ENCODE data around the gene HHEX. TPM values are rescaled to one million over a fixed set of nuclear protein-coding genes. Genes with fewer than 3 reads are reported as not detected.

The HHEX gene
- total RNA-seq, 1 donor from 2014 or later = not detected

- no peak for TF ChIP-seq CTCF (conservative IDR thresholded peaks at IDR 0.05)
- Mint-ChIP-seq H3K4me1 (no peaks in the 10 kb centered on the region), H3K4me3 (no peak overlapping the region), H3K36me3 (ENCODE audit: low read depth) (no peaks in the 10 kb centered on the region), H3K27me3 (ENCODE audit: low read depth) (peaks cover 17% of the 10 kb centered on the region), H3K27ac (ENCODE audit: unreplicated experiment) (no peak overlapping the region), H3K9me3 (no peaks in the 10 kb centered on the region)
- no peak for DNase-seq (ENCODE audit: low read depth, low spot score)
Measured at GRCh38 chr10:92742331-92743228, 52.8 kb downstream of the HHEX start.

Other genes with a start within 250 kb of the HHEX start
- 49.1 and 51.1 TPM in 2 replicates for gene IDE, start 115.9 kb upstream of the HHEX start, total RNA-seq
- gene KIF11, start 96.8 kb upstream of the HHEX start, total RNA-seq = 70.8 and 71.5 TPM in 2 replicates
- gene EXOC6, start 158.6 kb downstream of the HHEX start, total RNA-seq = 16.5 and 17.2 TPM in 2 replicates